ENCODE measurements around the gene STARD13.
A peak's percentile ranks its signal among the peaks of the same experiment; 100 is the strongest.

STARD13 gene

GRCh38 chr13:33107361-33107760 is 178.2 kb downstream of the STARD13 start:
- no peaks in the 10 kb centered on the region for H3K9me3 ChIP-seq (ENCODE audit: control insufficient read depth in 1 of 2, low read length in 2 of 2)
- H3K36me3 ChIP-seq (ENCODE audit: control insufficient read depth in 1 of 2, insufficient read depth in 2 of 2, low read length in 2 of 2), result peaks cover 31 to 46% of the 10 kb centered on the region in 2 donors
- no peak overlapping the region for H3K4me3 ChIP-seq (ENCODE audit: low read depth in 1 of 2, low read length in 2 of 2)
- peak overlapping the region; percentile 13 for H3K27ac ChIP-seq (ENCODE audit: low read length)
- H3K27me3 ChIP-seq (ENCODE audit: low read depth, low read length), result no peaks in the 10 kb centered on the region
- peaks cover 22 to 61% of the 10 kb centered on the region in 2 donors for H3K4me1 ChIP-seq (ENCODE audit: control insufficient read depth in 1 of 2, insufficient read depth in 2 of 2, low read length in 2 of 2)

GRCh38 chr13:33106656-33107360 is 178.7 kb downstream of the STARD13 start:
- peaks cover 31 to 46% of the 10 kb centered on the region in 2 donors for H3K36me3 ChIP-seq (ENCODE audit: control insufficient read depth in 1 of 2, insufficient read depth in 2 of 2, low read length in 2 of 2)

GRCh38 chr13:33105387-33106005 is 180.1 kb downstream of the STARD13 start:
- no peak overlapping the region for H3K4me3 ChIP-seq (ENCODE audit: low read depth in 1 of 2, low read length in 2 of 2)
- H3K4me1 ChIP-seq (ENCODE audit: control insufficient read depth in 1 of 2, insufficient read depth in 2 of 2, low read length in 2 of 2), result peaks cover 10 to 42% of the 10 kb centered on the region in 2 donors
- H3K27me3 ChIP-seq (ENCODE audit: low read depth, low read length), result no peaks in the 10 kb centered on the region
- no peak overlapping the region for H3K27ac ChIP-seq (ENCODE audit: low read length)
- H3K36me3 ChIP-seq (ENCODE audit: control insufficient read depth in 1 of 2, insufficient read depth in 2 of 2, low read length in 2 of 2), result peaks cover 31 to 41% of the 10 kb centered on the region in 2 donors
- H3K9me3 ChIP-seq (ENCODE audit: control insufficient read depth in 1 of 2, low read length in 2 of 2), result no peaks in the 10 kb centered on the region

More at GRCh38 chr13:33106656-33107360, 178.7 kb downstream of the STARD13 start:
- Histone ChIP-seq H3K4me3 (ENCODE audit: low read depth in 1 of 2, low read length in 2 of 2) (no peak overlapping the region), H3K4me1 (ENCODE audit: control insufficient read depth in 1 of 2, insufficient read depth in 2 of 2, low read length in 2 of 2) (peaks cover 16 to 55% of the 10 kb centered on the region in 2 donors), H3K9me3 (ENCODE audit: control insufficient read depth in 1 of 2, low read length in 2 of 2) (no peaks in the 10 kb centered on the region), H3K27ac (ENCODE audit: low read length) (no peak overlapping the region), H3K27me3 (ENCODE audit: low read depth, low read length) (no peaks in the 10 kb centered on the region)

GRCh38 chr13:33103457-33103856 is 182.1 kb downstream of the STARD13 start:
- peaks cover 25 to 35% of the 10 kb centered on the region in 2 donors for H3K36me3 ChIP-seq (ENCODE audit: control insufficient read depth in 1 of 2, insufficient read depth in 2 of 2, low read length in 2 of 2)
- no peak overlapping the region for H3K27ac ChIP-seq (ENCODE audit: low read length)
- peaks cover 0 to under 1% of the 10 kb centered on the region in 2 donors for H3K9me3 ChIP-seq (ENCODE audit: control insufficient read depth in 1 of 2, low read length in 2 of 2)
- no peak overlapping the region for H3K4me3 ChIP-seq (ENCODE audit: low read depth in 1 of 2, low read length in 2 of 2)
- H3K27me3 ChIP-seq (ENCODE audit: low read depth, low read length), result no peaks in the 10 kb centered on the region
- H3K4me1 ChIP-seq (ENCODE audit: control insufficient read depth in 1 of 2, insufficient read depth in 2 of 2, low read length in 2 of 2), result peaks cover 4 to 22% of the 10 kb centered on the region in 2 donors

- Histone ChIP-seq H3K27ac (ENCODE audit: low read length) (no peak overlapping the region), H3K27me3 (ENCODE audit: low read depth, low read length) (no peaks in the 10 kb centered on the region), H3K4me3 (ENCODE audit: low read depth in 1 of 2, low read length in 2 of 2) (no peak overlapping the region), H3K9me3 (ENCODE audit: control insufficient read depth in 1 of 2, low read length in 2 of 2) (peaks cover 0 to 2% of the 10 kb centered on the region in 2 donors), H3K36me3 (ENCODE audit: control insufficient read depth in 1 of 2, insufficient read depth in 2 of 2, low read length in 2 of 2) (peaks cover 11 to 22% of the 10 kb centered on the region in 2 donors), H3K4me1 (ENCODE audit: control insufficient read depth in 1 of 2, insufficient read depth in 2 of 2, low read length in 2 of 2) (peaks cover 0 to 6% of the 10 kb centered on the region in 2 donors)
Measured at GRCh38 chr13:33101835-33102234, 183.7 kb downstream of the STARD13 start.

GRCh38 chr13:33100886-33101285 is 184.7 kb downstream of the STARD13 start:
- no peak overlapping the region for H3K27ac ChIP-seq (ENCODE audit: low read length)
- no peak overlapping the region for H3K4me3 ChIP-seq (ENCODE audit: low read depth in 1 of 2, low read length in 2 of 2)
- peaks cover 0 to 2% of the 10 kb centered on the region in 2 donors for H3K9me3 ChIP-seq (ENCODE audit: control insufficient read depth in 1 of 2, low read length in 2 of 2)
- peaks cover 11 to 13% of the 10 kb centered on the region in 2 donors for H3K36me3 ChIP-seq (ENCODE audit: control insufficient read depth in 1 of 2, insufficient read depth in 2 of 2, low read length in 2 of 2)
- H3K27me3 ChIP-seq (ENCODE audit: low read depth, low read length), result no peaks in the 10 kb centered on the region
- H3K4me1 ChIP-seq (ENCODE audit: control insufficient read depth in 1 of 2, insufficient read depth in 2 of 2, low read length in 2 of 2), result no peaks in the 10 kb centered on the region

GRCh38 chr13:33099860-33100259 is 185.7 kb downstream of the STARD13 start:
- Histone ChIP-seq H3K27me3 (ENCODE audit: low read depth, low read length) (no peaks in the 10 kb centered on the region), H3K4me1 (ENCODE audit: control insufficient read depth in 1 of 2, insufficient read depth in 2 of 2, low read length in 2 of 2) (no peaks in the 10 kb centered on the region), H3K36me3 (ENCODE audit: control insufficient read depth in 1 of 2, insufficient read depth in 2 of 2, low read length in 2 of 2) (peaks cover 7 to 9% of the 10 kb centered on the region in 2 donors), H3K4me3 (ENCODE audit: low read depth in 1 of 2, low read length in 2 of 2) (no peak overlapping the region), H3K9me3 (ENCODE audit: control insufficient read depth in 1 of 2, low read length in 2 of 2) (peaks cover 0 to 2% of the 10 kb centered on the region in 2 donors), H3K27ac (ENCODE audit: low read length) (no peak overlapping the region)

- H3K4me3 ChIP-seq (ENCODE audit: low read depth in 1 of 2, low read length in 2 of 2), result no peak overlapping the region
- H3K9me3 ChIP-seq (ENCODE audit: control insufficient read depth in 1 of 2, low read length in 2 of 2), result peaks cover 0 to 2% of the 10 kb centered on the region in 2 donors
- H3K27me3 ChIP-seq (ENCODE audit: low read depth, low read length), result no peaks in the 10 kb centered on the region
- no peak overlapping the region for H3K27ac ChIP-seq (ENCODE audit: low read length)
- peaks cover 0 to 1% of the 10 kb centered on the region in 2 donors for H3K4me1 ChIP-seq (ENCODE audit: control insufficient read depth in 1 of 2, insufficient read depth in 2 of 2, low read length in 2 of 2)
- no peaks in the 10 kb centered on the region for H3K36me3 ChIP-seq (ENCODE audit: control insufficient read depth in 1 of 2, insufficient read depth in 2 of 2, low read length in 2 of 2)
Measured at GRCh38 chr13:33096886-33097605, 188.5 kb downstream of the STARD13 start.

GRCh38 chr13:33092073-33092987 is 193.2 kb downstream of the STARD13 start:
- Histone ChIP-seq H3K27me3 (ENCODE audit: low read depth, low read length) (no peaks in the 10 kb centered on the region), H3K9me3 (ENCODE audit: control insufficient read depth in 1 of 2, low read length in 2 of 2) (no peaks in the 10 kb centered on the region), H3K27ac (ENCODE audit: low read length) (no peak overlapping the region), H3K4me1 (ENCODE audit: control insufficient read depth in 1 of 2, insufficient read depth in 2 of 2, low read length in 2 of 2) (peaks cover 0 to 21% of the 10 kb centered on the region in 2 donors), H3K4me3 (ENCODE audit: low read depth in 1 of 2, low read length in 2 of 2) (no peak overlapping the region), H3K36me3 (ENCODE audit: control insufficient read depth in 1 of 2, insufficient read depth in 2 of 2, low read length in 2 of 2) (no peaks in the 10 kb centered on the region)

- peaks cover 0 to 21% of the 10 kb centered on the region in 2 donors for H3K4me1 ChIP-seq (ENCODE audit: control insufficient read depth in 1 of 2, insufficient read depth in 2 of 2, low read length in 2 of 2)
- no peaks in the 10 kb centered on the region for H3K36me3 ChIP-seq (ENCODE audit: control insufficient read depth in 1 of 2, insufficient read depth in 2 of 2, low read length in 2 of 2)
- H3K27ac ChIP-seq (ENCODE audit: low read length), result no peak overlapping the region
- H3K9me3 ChIP-seq (ENCODE audit: control insufficient read depth in 1 of 2, low read length in 2 of 2), result no peaks in the 10 kb centered on the region
- H3K4me3 ChIP-seq (ENCODE audit: low read depth in 1 of 2, low read length in 2 of 2), result no peak overlapping the region
- H3K27me3 ChIP-seq (ENCODE audit: low read depth, low read length), result no peaks in the 10 kb centered on the region
Measured at GRCh38 chr13:33091415-33091774, 194.2 kb downstream of the STARD13 start.

Data from muscle layer of duodenum (tissue), 2 donors.